ENCODE results near the gene CSF3R. TPM values are rescaled to one million over a fixed set of nuclear protein-coding genes. Genes with fewer than 3 reads are reported as not detected.

Gene CSF3R
- total and polyA plus RNA-seq, 2 donors (not counting 3 experiments of a cell fraction or from before 2014, with no cell fraction given): not detected

DNA sequence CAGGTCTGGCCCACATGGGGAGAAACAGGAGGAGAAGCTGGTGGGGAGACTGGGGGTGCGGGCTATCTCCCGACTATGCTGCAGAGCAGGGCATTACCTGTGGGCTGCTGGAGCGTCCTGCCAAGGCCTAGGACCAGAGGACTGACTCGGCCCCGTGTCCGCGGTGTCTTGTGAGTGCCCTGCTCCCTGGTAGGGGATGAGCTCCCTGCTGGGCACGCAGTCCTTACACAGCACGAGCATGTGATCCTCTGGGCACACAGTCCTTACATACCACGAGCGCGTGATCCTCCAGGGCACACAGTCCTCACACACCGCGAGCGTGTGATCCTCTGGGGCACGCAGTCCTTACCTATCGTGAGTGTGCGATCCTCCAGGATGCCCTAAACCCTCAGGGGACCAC, 31.8 kb upstream of the CSF3R start:
- intact Hi-C loops (cut with micrococcal nuclease): no loop called here
- no peak for FAIRE-seq

More for the DNA sequence above, 31.8 kb upstream of the CSF3R start:
- POLR2A ChIA-PET: no interaction called here
- Histone ChIP-seq H3K79me2 (ENCODE audit: control insufficient read depth, insufficient read depth, low read length) (no peaks in the 10 kb centered on the region), H2AFZ (ENCODE audit: low read depth, low read length) (no peak overlapping the region), H3K4me2 (ENCODE audit: insufficient read depth, low read length) (no peak overlapping the region), H3K9me1 (replicated peaks; ENCODE audit: control insufficient read depth, extremely low read depth, insufficient read depth, low read length) (no peaks in the 10 kb centered on the region), H3K4me3 (replicated peaks in 1 of 3; ENCODE audit: insufficient read depth in 1 of 3, low read depth in 1 of 3, low read length in 3 of 3) (no peak overlapping the region), H3K9me3 (replicated peaks; ENCODE audit: control insufficient read depth, insufficient read depth, low read length) (no peaks in the 10 kb centered on the region), H3K36me3 (ENCODE audit: control insufficient read depth in 2 of 2, extremely low read depth in 1 of 2, insufficient read depth in 2 of 2, low read length in 2 of 2) (no peaks in the 10 kb centered on the region), H3K4me1 (ENCODE audit: control insufficient read depth, extremely low read depth, insufficient read depth, low read length) (no peaks in the 10 kb centered on the region), H3K27ac (ENCODE audit: insufficient read depth, low read depth, low read length) (no peak overlapping the region), H3K27me3 (ENCODE audit: control insufficient read depth in 2 of 2, insufficient read depth in 2 of 2, low read length in 2 of 2) (peaks cover 0 to 1% of the 10 kb centered on the region in 2 experiments), H3K9ac (replicated peaks; ENCODE audit: extremely low read depth, insufficient read depth, low read length) (no peak overlapping the region), H4K20me1 (replicated peaks; ENCODE audit: control insufficient read depth, extremely low read depth, insufficient read depth, low read length) (no peaks in the 10 kb centered on the region)
- no peak for DNase-seq (ENCODE audit: low read depth, low spot score)
- dilution Hi-C loops (cut with MboI; ENCODE audit: extremely low pct_ligation_motif_present, low sequenced_read_pairs): no loop called here
- CTCF ChIA-PET: interaction anchor here (4.5 kb wide), 1 partner anchor 921 kb away, joined by 49 read pairs; no protein-coding TSS in a partner anchor
- BruUV-seq (replicated peaks): no TSS peak
- no peak for TF ChIP-seq MYC (IDR thresholded peaks at IDR 0.05; ENCODE audit: low read depth, low read length)
- no peak for TF ChIP-seq POLR2A (IDR thresholded peaks at IDR 0.05; ENCODE audit: low read depth, low read length)
- TF ChIP-seq GATA2 (IDR thresholded peaks at IDR 0.05; ENCODE audit: insufficient read depth, insufficient read length, low read depth, low read length): no peak
- TF ChIP-seq POLR2AphosphoS5 (IDR thresholded peaks at IDR 0.05; ENCODE audit: insufficient read depth, low read depth, low read length): no peak
- TF ChIP-seq, protein P1, sequence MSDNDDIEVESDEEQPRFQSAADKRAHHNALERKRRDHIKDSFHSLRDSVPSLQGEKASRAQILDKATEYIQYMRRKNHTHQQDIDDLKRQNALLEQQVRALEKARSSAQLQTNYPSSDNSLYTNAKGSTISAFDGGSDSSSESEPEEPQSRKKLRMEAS (IDR thresholded peaks at IDR 0.05; ENCODE audit: insufficient read depth, insufficient read length): no peak
- no peak for TF ChIP-seq FOS (IDR thresholded peaks at IDR 0.05; ENCODE audit: borderline replicate concordance, insufficient read depth, low read length)
- TF ChIP-seq EZH2 (IDR thresholded peaks at IDR 0.05; ENCODE audit: borderline replicate concordance, low read depth, low read length, severe bottlenecking): no peak
- TF ChIP-seq, protein P2, sequence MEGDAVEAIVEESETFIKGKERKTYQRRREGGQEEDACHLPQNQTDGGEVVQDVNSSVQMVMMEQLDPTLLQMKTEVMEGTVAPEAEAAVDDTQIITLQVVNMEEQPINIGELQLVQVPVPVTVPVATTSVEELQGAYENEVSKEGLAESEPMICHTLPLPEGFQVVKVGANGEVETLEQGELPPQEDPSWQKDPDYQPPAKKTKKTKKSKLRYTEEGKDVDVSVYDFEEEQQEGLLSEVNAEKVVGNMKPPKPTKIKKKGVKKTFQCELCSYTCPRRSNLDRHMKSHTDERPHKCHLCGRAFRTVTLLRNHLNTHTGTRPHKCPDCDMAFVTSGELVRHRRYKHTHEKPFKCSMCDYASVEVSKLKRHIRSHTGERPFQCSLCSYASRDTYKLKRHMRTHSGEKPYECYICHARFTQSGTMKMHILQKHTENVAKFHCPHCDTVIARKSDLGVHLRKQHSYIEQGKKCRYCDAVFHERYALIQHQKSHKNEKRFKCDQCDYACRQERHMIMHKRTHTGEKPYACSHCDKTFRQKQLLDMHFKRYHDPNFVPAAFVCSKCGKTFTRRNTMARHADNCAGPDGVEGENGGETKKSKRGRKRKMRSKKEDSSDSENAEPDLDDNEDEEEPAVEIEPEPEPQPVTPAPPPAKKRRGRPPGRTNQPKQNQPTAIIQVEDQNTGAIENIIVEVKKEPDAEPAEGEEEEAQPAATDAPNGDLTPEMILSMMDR (IDR thresholded peaks at IDR 0.05; ENCODE audit: extremely low read depth in 1 of 2, insufficient read depth in 1 of 2, low read depth in 1 of 2, low read length in 2 of 2): no peak
- no peak for TF ChIP-seq JUN (IDR thresholded peaks at IDR 0.05; ENCODE audit: borderline replicate concordance, insufficient read depth, insufficient read length, low read depth)

Measured in endothelial cell of umbilical vein (primary cell).